GM21367 (cell line): ENCODE data around the gene SFTPA2.
"Not testable (repeated sequence)": the region's sequence is repeated elsewhere in the genome, so short reads cannot be mapped to it uniquely, and the experiment has no call there.

Source experiments
- ATAC-seq: cut with Tn5 transposase; IDR thresholded peaks from one replicate; pipeline ENCODE4 v1.9.1; 2021; ENCODE audit not compliant: unreplicated experiment

SFTPA2 gene

DNA sequence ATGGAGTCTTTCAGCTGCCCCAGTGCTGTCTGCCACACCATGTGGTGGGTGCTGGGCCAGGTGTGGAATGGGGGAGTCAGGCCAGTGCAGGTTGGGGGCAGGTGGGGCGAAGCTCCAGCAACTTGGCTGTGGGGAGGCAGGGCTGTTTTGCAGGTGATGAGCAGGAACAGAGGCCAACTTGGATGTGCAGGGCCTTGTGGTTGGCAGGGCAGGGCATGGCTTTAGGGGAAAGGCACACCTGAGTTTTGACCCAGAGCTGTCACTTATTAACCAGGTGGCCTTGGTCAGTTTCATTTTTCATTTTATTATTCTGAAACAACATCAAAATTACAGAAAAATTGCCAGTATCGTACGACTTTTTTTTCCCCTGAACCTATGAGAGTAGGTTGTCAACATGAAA lies 1.1 kb upstream of the SFTPA2 start:
- ATAC-seq, result no peak

- no peak for ATAC-seq
Measured at GRCh38 chr10:79559726-79560125, 481 bp downstream of the SFTPA2 start.

- ATAC-seq, result not testable (repeated sequence)
Measured at GRCh38 chr10:79556961-79557360, 3.2 kb downstream of the SFTPA2 start.

GRCh38 chr10:79555354-79556309 lies 4.6 kb downstream of the SFTPA2 start:
- no peak for ATAC-seq

DNA sequence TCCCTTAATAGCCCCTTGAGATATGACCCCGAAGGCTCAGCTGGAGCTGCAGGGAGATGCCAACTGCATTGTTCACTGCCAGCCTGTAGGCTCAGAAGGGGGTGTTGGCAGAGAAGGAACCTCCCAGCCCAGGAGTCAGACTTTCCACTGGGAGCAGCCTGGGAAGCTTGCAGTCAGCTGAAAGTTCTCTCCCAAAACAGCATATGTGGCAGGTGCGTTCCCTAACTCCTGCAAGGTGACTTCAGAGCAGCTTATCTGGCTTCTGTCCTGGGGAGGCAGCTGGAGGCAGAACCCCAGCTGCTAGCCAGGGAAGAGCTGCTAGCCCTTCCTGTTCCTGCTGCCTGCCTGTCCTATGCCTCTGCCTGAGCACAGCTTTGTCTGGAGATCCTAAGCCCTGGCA lies 8.1 kb downstream of the SFTPA2 start:
- no peak for ATAC-seq

GRCh38 chr10:79547973-79548372 lies 12.2 kb downstream of the SFTPA2 start:
- ATAC-seq, result no peak

- ATAC-seq, result not testable (repeated sequence)
Measured at GRCh38 chr10:79547128-79547527, 13.1 kb downstream of the SFTPA2 start.

GRCh38 chr10:79544926-79545659 lies 15.1 kb downstream of the SFTPA2 start:
- not testable (repeated sequence) for ATAC-seq

DNA sequence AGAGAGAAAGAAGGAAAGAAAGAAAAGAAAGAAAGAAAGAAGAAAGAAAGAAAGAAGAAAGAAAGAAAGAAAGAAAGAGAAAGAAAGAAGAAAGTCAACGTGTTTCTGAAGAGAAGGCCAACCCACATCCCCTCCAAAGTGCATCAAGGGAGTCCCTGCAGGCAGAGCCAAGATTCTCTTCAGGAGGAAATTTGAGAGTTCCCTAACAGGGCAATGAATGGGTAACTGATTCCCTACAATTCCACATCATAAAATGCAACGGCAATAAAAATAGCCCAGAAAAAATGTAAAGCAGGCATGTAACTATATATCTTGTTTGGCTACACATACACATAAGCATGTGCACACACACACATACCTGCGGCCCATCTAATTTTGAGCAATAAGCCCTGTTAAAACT lies 15.8 kb downstream of the SFTPA2 start:
- not testable (repeated sequence) for ATAC-seq

DNA sequence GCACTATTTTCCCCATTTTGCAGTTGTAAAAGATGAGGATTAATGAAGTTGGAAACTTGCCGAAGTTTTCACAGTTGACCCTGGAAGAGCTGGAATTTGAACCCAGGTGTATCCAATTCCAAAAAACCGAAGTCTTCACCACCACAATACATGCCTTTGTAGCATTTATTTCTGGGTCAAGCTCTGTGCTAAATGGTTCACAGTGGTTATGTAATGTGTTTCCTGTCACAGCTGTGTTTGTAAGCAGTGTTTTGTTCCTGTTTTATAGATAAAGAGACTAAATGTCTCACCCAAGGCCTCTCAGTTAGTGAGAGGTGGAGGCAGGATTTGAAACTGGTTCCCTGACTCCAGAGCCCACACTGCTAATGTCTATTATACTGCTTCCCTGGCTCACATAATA lies 17.6 kb downstream of the SFTPA2 start:
- no peak for ATAC-seq

GRCh38 chr10:79540930-79541329 lies 19.3 kb downstream of the SFTPA2 start:
- ATAC-seq, result peak; percentile 86

GRCh38 chr10:79538311-79538710 lies 21.9 kb downstream of the SFTPA2 start:
- not testable (repeated sequence) for ATAC-seq

DNA sequence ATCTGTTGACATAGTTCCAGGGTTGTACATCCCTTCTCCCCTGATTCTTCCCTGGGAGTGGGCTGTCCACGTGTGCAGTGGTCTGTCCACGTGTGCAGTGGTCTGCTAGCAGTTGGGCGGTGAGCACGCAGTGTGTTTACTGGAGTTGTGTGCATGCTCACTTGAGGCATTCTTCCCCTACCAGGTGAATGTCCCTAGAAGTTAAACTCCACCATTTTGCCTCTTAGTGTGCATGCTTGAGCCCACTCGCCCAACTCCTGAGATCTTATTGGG lies 26.4 kb downstream of the SFTPA2 start:
- not testable (repeated sequence) for ATAC-seq

- not testable (repeated sequence) for ATAC-seq
Measured at GRCh38 chr10:79533142-79533902, 26.9 kb downstream of the SFTPA2 start.

DNA sequence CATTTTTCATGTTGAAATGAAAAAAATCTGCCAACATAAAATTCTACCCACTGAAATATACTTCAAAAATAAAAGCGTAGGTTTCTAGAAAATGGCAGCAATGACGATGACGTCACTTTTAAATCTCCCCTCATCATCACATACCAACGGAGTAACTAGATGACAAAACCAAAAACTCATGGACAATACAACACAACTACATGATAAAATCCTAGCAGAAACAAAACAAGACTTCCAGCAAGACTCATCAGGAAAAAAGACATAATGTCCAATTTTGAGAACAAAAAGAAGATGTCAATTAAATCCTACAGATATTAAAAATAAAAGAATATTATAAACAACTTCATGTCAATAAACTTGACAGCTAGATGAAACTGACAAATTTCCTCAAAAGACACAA lies 31.9 kb downstream of the SFTPA2 start:
- not testable (repeated sequence) for ATAC-seq

DNA sequence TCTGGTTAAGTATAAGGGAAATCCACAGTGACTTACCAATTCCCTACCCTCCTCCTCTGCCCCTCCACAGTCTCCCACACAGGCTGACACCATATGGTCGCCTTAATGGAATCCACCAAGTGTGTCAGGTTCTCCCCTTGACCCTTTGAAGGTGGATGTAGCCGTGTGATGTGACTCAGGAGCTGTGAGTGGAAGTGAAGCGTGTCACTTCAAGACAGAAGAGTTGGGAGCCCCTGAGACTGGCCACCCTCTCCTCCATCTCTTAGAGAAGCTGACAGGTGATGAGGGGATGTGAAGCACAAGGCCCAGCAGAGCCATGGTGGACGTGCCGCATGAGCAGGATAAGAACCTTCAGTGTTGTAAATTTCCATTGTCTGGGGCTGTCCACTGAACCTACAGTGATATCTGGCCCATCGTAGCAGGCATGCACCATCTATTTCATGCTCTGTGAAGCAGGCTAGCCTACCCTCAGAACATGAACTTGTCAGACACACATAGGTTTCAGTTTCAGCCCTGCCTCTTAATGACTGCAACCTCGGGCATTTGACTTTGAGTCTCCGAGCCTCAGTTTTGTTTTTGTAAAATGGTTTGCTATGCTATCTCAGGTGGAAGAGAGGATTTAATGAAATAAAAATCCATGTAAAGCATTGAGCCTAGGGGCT lies 35.0 kb downstream of the SFTPA2 start:
- ATAC-seq, result peak; percentile 90

GRCh38 chr10:79523157-79523853 lies 36.9 kb downstream of the SFTPA2 start:
- ATAC-seq, result not testable (repeated sequence)

DNA sequence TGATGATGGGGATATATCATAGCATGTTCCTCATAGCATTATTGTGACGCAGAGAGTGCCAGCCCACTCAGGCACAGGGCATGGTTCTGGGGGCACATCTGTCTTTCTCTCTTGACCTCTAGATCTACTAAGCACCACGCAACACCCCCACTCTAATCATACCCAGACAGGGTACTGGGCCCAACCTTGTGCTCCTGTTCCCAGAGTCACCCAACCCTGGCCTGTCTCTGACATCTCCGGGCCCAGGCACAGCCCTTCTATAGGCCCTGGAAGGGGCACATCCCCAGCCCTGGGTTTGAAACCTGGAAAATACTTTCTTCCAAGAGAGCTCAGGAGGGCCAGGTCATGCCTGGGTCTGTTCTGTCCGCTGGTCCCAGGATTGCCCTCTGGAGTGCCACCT lies 37.7 kb downstream of the SFTPA2 start:
- ATAC-seq, result not testable (repeated sequence)

- not testable (repeated sequence) for ATAC-seq
Measured at GRCh38 chr10:79521751-79522150, 38.5 kb downstream of the SFTPA2 start.

- not testable (repeated sequence) for ATAC-seq
Measured at GRCh38 chr10:79517567-79517966, 42.6 kb downstream of the SFTPA2 start.
